ENCODE data around the gene MAGI2. TPM values are rescaled to one million over a fixed set of nuclear protein-coding genes. Genes with fewer than 3 reads are reported as not detected.

The MAGI2 gene
- total and polyA plus RNA-seq, 8 donors, result 1.3 to 4.0 (median 2.0) TPM

DNA sequence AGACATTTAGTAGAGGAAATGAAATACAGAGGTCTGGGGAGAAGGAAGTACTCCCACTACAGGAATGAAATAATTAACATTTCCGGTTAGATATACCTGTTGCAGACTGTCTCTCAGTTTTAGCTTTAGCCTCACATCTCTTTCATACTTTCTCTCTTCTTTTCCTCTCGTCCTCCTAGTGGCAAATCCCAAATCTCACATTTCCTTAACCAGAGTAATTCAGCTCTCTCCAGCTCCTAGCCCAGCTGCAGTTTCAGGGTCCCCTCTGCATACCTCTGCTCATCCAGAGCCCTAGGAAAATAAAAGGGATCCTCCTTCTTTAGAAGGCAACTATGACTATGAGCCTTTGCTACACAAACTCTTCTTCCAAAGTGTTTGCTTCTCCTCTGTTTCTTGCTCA is 1011.7 kb downstream of the MAGI2 start:
- intact Hi-C loops (cut with DNase I), result no loop called here
- FAIRE-seq, result no peak
- 80 to 81% methylated on average over 2 of the region's 2 CpGs for WGBS, 2 donors
- Histone ChIP-seq H3K4me3 (no peak overlapping the region), H3K27ac (no peak overlapping the region), H3K27me3 (no peaks in the 10 kb centered on the region), H3K36me3 (no peaks in the 10 kb centered on the region), H3K4me1 (no peaks in the 10 kb centered on the region), H3K9me3 (no peaks in the 10 kb centered on the region)
- TF ChIP-seq, protein P1, sequence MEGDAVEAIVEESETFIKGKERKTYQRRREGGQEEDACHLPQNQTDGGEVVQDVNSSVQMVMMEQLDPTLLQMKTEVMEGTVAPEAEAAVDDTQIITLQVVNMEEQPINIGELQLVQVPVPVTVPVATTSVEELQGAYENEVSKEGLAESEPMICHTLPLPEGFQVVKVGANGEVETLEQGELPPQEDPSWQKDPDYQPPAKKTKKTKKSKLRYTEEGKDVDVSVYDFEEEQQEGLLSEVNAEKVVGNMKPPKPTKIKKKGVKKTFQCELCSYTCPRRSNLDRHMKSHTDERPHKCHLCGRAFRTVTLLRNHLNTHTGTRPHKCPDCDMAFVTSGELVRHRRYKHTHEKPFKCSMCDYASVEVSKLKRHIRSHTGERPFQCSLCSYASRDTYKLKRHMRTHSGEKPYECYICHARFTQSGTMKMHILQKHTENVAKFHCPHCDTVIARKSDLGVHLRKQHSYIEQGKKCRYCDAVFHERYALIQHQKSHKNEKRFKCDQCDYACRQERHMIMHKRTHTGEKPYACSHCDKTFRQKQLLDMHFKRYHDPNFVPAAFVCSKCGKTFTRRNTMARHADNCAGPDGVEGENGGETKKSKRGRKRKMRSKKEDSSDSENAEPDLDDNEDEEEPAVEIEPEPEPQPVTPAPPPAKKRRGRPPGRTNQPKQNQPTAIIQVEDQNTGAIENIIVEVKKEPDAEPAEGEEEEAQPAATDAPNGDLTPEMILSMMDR (IDR thresholded peaks at IDR 0.05), result no peak
- no peak for ATAC-seq
- no peak for DNase-seq

DNA sequence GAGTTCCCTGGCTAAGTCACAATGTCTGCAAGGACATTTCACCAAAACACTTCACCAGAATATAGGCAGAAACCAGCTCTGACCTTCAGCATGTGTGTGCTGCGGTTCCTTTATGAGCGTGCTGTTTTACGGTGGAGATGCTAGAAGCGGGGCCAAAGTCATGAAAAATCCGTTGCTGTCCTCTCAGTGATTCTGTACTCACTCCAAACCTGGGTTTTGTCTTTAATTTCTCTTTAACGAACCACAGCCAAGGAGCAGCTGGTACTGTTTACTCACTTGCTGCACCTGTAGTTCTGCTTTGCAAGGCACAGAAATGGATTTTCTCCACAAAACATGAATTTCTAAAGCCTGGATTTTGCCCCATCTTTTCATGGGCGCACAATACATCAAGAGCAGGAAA is 1015.0 kb downstream of the MAGI2 start:
- no peaks in the 10 kb centered on the region for H3K4me1 ChIP-seq
- intact Hi-C loops (cut with DNase I), result no loop called here
- no peak for FAIRE-seq

DNA sequence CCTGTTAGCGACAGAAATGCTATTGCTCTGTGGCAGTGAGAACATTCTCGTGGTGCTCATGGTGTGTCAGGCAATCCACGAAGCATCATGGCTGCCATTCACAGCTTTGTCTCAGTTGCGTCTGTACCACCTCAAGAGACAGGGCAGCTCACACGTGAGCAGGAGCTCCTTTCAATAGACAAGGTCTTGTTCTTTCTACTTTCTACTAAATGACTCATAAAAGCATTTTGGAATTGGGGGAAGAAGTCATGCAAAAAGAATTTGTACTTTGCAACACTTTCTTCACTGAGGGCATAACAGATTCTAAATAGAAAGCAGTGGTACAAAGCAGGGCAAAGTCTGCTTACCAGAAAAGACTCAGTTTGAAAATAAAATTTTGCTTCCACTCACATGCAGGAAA is 1016.3 kb downstream of the MAGI2 start:
- intact Hi-C loops (cut with DNase I), result no loop called here
- Histone ChIP-seq H3K27ac (no peak overlapping the region), H3K4me1 (no peaks in the 10 kb centered on the region), H3K9me3 (no peaks in the 10 kb centered on the region), H3K4me3 (no peak overlapping the region), H3K36me3 (no peaks in the 10 kb centered on the region), H3K27me3 (no peaks in the 10 kb centered on the region)
- DNase-seq (no peak), ATAC-seq (no peak), FAIRE-seq (no peak)
- TF ChIP-seq, protein P1 (IDR thresholded peaks at IDR 0.05), result no peak
- 69 to 70% methylated on average over 5 of the region's 5 CpGs for WGBS, 2 donors

More for the DNA sequence above, 1015.0 kb downstream of the MAGI2 start:
- WGBS, 2 donors, result 53 to 56% methylated on average over 7 of the region's 7 CpGs
- TF ChIP-seq, protein P1 (IDR thresholded peaks at IDR 0.05), result no peak
- DNase-seq (no peak), ATAC-seq (peak in 3 of 4 donors; percentile 35 to 70 (median 52))
- H3K27me3 ChIP-seq, result no peaks in the 10 kb centered on the region
- no peaks in the 10 kb centered on the region for H3K9me3 ChIP-seq
- H3K4me3 ChIP-seq, result no peak overlapping the region
- no peaks in the 10 kb centered on the region for H3K36me3 ChIP-seq
- H3K27ac ChIP-seq, result no peak overlapping the region

DNA sequence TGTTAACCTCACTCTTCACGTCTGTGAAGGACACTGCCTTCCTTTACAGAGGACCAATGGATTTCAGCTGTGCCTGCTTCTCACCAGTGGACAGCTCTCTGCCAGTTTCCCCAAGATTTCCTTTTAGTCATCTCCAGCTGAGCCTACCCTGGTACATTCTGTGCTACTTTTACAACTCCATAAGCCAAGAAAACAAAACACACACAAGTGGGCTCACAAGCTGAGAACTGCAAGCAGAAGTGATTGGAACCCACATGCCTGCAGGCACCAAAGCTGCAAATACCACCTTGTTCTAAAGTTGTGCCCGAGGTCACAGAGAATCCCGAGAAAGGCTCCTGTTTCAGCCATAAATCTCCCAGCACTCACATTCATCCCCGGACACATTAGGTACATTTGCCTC is 1018.1 kb downstream of the MAGI2 start:
- intact Hi-C loops (cut with DNase I), result no loop called here
- no peak for DNase-seq
- WGBS, 2 donors, result 82 to 83% methylated on average over 4 of the region's 4 CpGs

DNA sequence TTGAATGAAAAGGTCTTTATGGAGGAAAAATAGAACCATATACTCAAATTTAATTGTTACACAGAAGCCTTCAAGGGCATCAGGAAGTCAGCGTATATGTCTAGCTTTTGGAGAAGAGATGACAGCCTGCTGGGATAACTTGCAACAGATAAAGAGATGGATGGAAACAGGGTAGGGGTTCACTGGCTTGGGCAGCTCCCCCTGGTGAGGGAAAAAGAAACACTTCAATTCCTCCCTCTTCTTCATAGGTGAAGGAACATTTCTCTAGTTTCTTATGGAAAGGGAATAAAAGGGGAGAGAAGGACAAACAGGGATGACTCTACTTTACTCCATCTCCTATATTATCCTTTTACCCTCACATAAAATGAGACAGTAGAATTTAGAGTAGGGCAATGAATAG is 1019.2 kb downstream of the MAGI2 start:
- intact Hi-C loops (cut with DNase I), result no loop called here
- ATAC-seq (no peak), FAIRE-seq (no peak), DNase-seq (no peak)
- Histone ChIP-seq H3K27ac (no peak overlapping the region), H3K36me3 (no peaks in the 10 kb centered on the region), H3K4me3 (no peak overlapping the region), H3K9me3 (no peaks in the 10 kb centered on the region), H3K4me1 (no peaks in the 10 kb centered on the region), H3K27me3 (no peaks in the 10 kb centered on the region)
- WGBS, 2 donors, result 83 to 92% methylated on average over 1 of the region's 1 CpG
- TF ChIP-seq, protein P1 (IDR thresholded peaks at IDR 0.05), result no peak

More for the DNA sequence above, 1018.1 kb downstream of the MAGI2 start:
- Histone ChIP-seq H3K27ac (no peak overlapping the region), H3K36me3 (no peaks in the 10 kb centered on the region), H3K4me1 (no peaks in the 10 kb centered on the region), H3K9me3 (no peaks in the 10 kb centered on the region), H3K4me3 (no peak overlapping the region), H3K27me3 (no peaks in the 10 kb centered on the region)
- FAIRE-seq (no peak), ATAC-seq (no peak)
- TF ChIP-seq, protein P1 (IDR thresholded peaks at IDR 0.05), result no peak

Data from pancreas (tissue), 10 donors.